ENCODE measurements around the gene NANOS2.
"Not testable (repeated sequence)": the region's sequence is repeated elsewhere in the genome, so short reads cannot be mapped to it uniquely, and the experiment has no call there.

NANOS2 gene

DNA sequence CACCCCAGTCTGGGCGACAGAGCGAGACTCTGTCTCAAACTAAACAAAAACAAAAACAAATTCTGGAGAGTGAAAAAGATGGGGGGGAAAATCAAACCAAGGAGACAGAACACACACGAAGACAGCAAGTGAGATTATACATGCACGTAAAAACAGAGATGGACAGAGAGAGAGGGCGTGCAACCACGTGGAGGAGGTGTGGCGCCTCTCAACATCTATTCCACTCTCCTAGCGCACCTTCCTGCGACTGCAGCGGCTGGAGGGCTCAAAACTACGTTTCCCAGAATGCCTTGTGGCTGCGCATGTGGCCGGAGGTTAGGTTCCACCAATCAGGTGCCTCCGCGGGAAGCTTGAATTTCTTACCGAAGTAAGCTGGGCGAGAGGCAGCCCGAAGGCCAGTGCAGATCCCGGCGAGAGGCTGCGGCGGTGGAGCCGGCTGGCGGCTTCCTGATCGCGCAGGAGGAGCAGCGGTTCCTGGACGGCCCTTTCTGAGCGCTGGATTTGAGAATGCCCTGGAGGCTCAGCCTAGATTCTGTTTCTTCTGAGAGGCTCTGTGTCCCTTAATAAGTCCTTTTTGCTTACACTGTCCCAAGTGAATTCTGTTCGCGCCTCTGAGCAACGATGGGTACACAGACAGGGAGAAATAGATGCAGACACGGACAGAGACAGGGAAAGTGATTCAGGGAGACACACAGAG, 13.1 kb upstream of the NANOS2 start:
- DNase-seq (ENCODE audit: low read depth in 2 of 2), result peak; percentile 83 to 87

DNA sequence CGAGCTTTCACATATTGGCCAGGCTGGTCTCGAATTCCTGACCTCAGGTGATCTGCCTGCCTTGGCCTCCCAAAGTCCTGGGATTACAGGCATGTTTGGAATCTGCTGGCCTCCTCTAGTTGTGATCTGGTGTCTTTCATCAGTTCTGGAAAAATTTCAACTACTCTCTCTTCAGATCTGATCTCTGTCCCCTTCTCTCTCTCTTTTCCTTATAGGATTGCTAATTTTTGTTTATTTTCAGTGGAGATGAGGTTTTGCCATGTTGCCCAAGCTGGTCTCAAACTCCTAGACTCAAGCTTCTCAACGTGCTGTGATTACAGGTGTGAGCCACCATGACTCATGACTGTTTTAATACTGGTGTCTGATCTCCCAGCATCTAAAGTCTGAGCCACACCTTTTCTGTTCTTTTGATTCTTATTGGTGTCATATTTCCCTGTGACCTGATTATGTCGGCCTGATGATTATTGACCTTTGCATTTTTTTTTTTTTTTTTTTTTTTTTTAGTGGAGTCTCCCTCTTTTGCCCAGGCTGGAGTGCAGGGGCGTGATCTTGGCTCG, 10.4 kb upstream of the NANOS2 start:
- DNase-seq (ENCODE audit: low read depth in 2 of 2), result no peak

DNA sequence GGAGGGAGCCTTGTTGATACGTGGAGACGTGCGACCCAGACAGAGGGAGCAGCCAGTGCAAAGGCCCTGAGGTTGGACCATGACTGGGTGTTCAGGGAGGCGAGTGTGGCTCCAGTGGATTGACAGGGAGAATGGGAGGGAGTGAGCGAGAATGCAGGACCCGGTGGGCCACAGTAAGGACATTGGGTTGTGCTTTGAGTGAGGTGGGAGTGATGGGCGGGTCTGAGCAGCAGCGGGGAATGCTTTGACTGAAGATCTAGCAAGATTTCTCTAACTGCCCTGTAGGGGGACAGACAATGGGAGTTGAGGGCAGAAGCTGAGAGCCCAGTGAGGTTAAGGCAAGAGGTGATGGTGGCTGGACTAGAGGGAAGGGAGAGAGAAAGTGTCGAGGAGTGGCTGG, 7.7 kb upstream of the NANOS2 start:
- DNase-seq (ENCODE audit: low read depth in 2 of 2), result no peak

GRCh38 chr19:45920458-45920857, 5.9 kb upstream of the NANOS2 start:
- no peak for DNase-seq (ENCODE audit: low read depth in 2 of 2)

DNA sequence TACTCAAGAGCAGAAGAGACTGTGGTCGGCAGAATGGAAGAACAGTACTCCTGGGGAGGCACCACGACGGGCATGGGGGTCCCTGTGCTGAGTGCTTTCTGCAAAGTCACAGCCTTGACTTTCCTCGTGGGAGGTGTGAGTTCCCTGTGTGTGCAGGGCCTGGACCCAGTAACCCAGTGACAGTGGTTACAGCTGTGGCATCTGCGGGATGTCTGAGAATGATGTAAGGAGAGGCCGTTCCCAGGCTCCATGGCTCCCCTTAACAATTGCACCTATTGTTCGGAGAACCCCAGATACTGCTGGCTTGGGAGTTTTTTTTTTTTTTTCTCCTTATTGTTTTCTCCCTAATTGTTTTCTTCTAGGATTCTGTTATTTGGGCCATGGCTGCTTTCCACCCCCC, 5.1 kb upstream of the NANOS2 start:
- no peak for DNase-seq (ENCODE audit: low read depth in 2 of 2)

DNA sequence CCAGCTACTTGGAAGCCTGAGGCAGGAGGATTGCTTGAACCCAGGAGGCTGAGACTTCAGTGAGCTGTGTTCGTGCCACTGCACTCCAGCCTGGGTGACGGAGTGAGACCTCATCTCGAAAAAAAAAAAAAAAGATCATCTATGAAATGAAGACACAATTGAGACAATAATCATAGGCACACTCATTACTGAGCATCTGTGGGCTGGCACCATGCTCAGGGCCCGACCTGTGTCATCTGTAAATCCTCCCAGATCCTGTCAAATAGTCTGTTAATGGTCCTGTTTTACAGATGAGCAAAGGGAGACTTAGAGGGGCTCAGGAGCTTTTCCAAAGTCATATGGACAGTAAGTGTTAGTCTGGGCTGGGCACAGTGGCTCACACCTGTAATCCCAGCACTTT, 4.1 kb upstream of the NANOS2 start:
- no peak for DNase-seq (ENCODE audit: low read depth in 2 of 2)

DNA sequence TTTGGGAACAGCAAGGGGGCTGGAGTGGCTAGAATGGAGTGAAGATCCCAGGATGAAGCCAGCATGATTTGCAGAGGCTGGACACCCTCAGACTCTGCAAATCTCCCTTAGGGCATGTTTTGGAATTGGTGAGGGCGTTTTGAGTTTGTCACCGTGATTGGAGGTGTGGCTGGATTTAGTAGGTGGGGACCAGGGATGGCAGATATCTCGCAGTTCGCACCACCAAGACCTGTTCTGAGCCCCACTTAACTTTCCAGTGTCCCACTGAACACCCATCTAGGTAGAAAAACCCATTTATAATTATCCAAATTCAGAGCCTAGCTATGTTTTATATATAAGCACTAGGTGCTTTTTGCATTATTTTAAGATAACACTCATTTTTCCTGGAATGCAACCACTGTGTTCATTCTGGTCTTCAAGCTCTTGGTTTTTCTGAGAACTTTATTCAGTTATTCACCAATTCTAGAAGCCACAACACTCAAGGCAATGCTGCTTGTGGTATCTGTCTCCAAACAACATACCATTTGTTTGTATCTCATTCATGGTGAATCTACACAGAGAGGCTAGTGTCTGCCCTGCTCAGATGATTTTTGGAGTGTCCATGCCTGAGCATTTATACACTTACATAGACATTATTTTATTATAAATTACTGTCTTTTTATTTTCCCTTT, 3.0 kb upstream of the NANOS2 start:
- no peak for DNase-seq (ENCODE audit: low read depth in 2 of 2)

- no peak for DNase-seq (ENCODE audit: low read depth in 2 of 2)
These were observed 3.3 kb downstream of the NANOS2 start for GRCh38 chr19:45911291-45911690.

DNA sequence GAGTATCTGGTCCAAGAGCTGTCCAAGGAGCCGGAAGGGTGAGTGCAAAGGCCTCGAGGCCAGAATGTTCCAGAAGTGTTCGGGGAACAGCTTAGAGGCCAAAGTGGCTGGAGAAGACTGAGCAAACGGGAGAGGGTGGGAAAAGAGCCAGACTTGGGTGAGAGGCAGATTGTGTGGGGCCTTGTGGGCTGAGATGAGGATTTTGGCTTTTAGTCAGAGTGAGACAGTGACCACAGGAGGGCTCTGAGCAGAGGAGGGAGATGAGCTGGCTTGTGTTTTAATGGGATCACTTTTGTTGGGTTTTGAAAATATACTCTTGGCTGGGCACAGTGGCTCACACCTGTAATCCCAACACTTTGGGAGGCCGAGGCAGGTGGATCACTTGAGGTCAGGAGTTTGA, 5.6 kb downstream of the NANOS2 start:
- DNase-seq (ENCODE audit: low read depth in 2 of 2), result no peak

DNA sequence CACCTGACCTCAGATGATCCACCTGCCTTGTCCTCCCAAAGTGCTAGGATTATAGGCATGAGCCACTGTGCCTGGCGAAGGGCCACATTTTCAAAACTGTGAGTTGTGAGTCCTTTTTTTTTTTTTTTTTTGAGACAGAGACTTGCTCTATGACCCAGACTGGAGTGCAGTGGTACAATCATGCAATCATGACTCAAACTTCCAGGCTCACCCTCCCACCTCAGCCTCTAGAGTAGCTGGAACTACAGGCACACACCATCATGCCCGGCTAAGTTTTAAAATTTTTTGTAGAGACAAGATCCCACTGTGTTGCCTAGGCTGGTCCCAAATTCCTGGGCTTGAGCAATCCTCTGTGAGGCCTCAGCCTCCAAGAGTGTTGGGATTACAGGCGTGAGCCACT, 8.4 kb downstream of the NANOS2 start:
- DNase-seq (ENCODE audit: low read depth in 2 of 2), result no peak

GRCh38 chr19:45905011-45905410, 9.6 kb downstream of the NANOS2 start:
- no peak for DNase-seq (ENCODE audit: low read depth in 2 of 2)

DNA sequence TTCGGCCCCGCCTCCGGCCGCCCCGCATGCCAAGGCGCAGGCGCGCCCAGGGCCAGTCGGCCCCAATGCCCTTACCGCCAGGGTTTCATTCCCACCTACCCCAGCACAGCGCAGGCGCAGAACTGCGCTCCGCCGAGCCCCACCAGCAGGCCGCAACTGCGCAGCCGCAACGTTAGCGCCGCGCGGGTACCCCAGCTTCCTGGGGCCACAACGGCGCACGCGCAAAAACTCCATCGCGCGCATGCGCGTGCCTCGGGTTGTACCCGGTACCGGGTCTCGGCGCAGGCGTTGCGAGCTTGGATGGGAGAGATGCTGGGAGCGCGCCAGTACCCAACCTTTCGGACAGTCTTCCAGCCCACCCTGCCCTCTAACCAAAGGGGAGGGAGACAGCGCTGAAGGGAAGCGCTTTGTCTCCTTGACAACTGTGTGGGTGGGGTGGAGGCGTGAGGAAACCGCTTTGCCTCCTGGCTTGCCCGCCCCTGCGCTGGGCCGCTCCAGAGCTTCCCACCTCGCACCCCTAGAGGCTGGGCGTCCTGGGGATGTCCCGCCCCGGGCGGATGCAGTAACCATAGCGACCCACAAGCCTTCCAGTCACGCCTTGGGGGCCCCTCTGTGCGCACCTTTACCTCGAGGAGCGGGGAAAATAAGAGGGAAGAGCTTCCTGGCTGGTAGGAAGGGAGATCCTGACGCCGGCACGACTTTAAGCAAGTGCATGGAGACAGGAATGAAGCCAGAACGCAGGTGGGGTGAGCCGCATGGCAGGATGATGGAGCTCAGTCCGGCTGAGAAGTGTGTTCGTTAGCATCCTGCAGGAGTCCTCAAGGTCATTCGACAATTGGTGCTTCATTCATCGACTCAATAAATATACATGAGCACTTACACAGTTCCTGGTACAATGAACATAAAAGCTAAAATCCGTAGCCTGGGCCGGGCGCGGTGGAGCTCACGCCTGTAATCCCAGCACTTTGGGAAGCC, 11.6 kb downstream of the NANOS2 start:
- DNase-seq (ENCODE audit: low read depth in 2 of 2), result peak; percentile 97 to 99

DNA sequence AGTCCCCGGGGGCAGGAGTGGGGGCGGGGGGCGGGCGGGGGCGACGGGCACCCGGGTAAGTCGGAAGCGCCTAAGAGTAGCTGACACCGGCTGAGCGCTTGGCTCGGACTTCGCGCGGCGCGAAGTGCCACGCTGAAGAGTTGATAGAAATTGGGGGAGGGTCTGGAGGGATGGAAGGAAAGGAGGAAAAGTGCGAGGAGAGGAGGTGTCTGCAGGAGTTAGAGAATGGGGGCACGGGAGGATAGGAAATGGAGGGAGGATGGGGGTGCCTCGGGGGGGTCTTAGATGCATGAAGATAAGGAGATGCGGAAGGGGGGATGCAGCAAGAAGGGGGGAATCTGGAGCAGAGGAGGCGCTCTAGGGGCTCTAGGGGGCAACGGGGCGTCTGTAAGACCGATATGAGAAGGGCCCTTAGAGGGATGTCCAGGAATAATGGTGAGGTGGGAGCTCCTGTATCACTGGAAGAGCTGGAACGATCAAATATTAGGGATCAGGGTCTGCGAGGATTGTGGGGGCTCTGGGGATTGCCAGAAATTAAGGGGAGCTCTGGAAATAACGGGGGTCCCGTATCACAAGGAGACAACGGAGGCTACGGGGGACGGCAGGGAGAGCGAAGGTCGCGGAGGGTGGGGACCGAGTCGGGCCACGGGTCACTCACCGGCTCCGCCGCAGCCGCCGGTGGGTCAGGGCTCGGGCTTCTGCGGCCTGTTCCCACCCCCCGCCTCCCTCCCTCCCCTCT, 12.5 kb downstream of the NANOS2 start, which contains the start of gene MYPOP:
MYPOP (minus strand) TSS at position 702 of the 739 bp plus-strand sequence. CDS start 840 bp downstream, outside the sequence.
- DNase-seq (ENCODE audit: low read depth in 2 of 2), result no peak

- DNase-seq (ENCODE audit: low read depth in 2 of 2), result no peak
These were observed 13.1 kb downstream of the NANOS2 start for GRCh38 chr19:45901432-45901911.

DNA sequence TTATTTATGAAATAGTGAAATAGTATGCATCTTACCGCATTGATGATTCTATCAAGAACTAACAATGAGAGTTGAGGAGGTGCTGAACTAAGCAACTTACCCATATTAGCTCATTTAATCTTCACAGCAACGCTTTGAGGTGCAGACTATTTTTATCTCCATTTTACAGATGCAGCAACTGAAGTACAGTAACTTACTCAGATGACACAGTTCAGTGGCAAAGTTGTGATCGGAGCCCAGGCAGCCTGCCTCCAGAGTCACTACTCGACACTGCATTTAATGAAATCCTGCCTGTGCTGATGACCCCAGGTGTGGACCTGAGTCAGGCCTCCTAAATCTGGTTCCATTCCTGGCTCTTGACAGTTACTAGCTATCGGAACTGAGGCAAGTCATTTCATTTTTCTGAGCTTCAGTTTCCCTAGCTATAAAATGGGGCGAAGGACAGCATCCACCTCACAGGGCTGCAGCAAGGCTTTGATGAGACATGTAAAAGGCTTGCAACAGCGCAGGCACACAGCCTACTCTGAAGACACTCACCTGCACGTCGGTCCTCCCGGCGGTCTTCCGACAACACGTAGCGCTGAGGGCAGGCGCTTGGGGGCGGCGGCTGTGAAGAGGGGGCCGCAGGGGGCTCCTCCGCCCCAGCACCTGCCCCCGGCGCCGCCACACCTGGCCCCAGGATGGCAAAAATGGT, 13.7 kb downstream of the NANOS2 start:
- DNase-seq (ENCODE audit: low read depth in 2 of 2), result no peak

DNA sequence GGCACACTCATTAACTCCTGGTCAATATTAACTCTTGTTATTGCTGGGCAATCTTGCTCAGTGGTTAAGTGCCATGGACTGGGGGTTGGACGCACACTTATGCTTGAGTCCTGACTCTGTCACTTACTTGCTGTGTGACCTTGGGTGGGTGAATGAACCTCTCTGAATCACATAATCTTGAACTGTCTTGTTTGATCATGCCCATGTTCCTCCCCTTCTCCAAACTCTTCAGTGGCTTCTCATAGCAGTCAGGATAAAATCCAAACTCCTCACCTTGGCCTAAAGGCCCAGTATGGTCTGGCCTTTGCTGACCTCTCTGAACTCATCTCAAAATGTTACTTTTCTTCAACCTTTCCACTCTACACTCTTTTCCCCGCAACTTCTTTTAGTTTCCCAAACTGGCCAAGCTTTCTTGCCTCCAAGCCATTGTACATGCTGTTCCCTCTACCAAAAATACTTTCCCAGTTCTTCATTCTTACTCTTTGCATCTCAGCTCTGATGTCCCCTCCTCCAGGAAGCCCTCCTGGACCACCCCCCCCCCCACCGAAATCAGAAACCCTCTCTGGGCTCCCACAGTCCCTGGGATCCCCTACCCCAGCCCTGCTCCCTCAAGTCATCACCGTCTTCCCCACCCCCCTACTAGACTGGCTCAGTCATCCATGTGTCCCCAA, 14.5 kb downstream of the NANOS2 start:
- no peak for DNase-seq (ENCODE audit: low read depth in 2 of 2)

- no peak for DNase-seq (ENCODE audit: low read depth in 2 of 2)
These were observed 15.3 kb downstream of the NANOS2 start for GRCh38 chr19:45899253-45899652.

GRCh38 chr19:45897261-45897812, 17.2 kb downstream of the NANOS2 start:
- no peak for DNase-seq (ENCODE audit: low read depth in 2 of 2)

- DNase-seq (ENCODE audit: low read depth in 2 of 2), result not testable (repeated sequence)
These were observed 18.5 kb downstream of the NANOS2 start for GRCh38 chr19:45895983-45896599.
